Right lobe of liver (tissue), 4 donors: ENCODE results near the gene FASTKD3.

Source experiments
- POLR2A ChIP-seq: fragments of 450-650 bp; IDR thresholded peaks from one replicate; pipeline ENCODE4 v1.6.1; 2017; ENCODE audit warnings: antibody characterized with exemption, mild to moderate bottlenecking
- TF ChIP-seq, protein P1 (sequence below), 4 donors: fragments of 200-600 bp in 3 of 4; fragments of 450-650 bp in 1 of 4; IDR thresholded peaks; one replicate each; pipeline versions ENCODE4 v1.5.1 to v1.8.0; 2016 to 2022; ENCODE audit warnings: antibody characterized with exemption in 4 of 4, mild to moderate bottlenecking in 2 of 4
- donor health status: DM: no; HTN: no; CAD: no.
- donor health status: DM: no; HTN: no; CAD: no.
- donor health status: DM: no; HTN: yes; CAD: no.

- TF ChIP-seq, protein P1, sequence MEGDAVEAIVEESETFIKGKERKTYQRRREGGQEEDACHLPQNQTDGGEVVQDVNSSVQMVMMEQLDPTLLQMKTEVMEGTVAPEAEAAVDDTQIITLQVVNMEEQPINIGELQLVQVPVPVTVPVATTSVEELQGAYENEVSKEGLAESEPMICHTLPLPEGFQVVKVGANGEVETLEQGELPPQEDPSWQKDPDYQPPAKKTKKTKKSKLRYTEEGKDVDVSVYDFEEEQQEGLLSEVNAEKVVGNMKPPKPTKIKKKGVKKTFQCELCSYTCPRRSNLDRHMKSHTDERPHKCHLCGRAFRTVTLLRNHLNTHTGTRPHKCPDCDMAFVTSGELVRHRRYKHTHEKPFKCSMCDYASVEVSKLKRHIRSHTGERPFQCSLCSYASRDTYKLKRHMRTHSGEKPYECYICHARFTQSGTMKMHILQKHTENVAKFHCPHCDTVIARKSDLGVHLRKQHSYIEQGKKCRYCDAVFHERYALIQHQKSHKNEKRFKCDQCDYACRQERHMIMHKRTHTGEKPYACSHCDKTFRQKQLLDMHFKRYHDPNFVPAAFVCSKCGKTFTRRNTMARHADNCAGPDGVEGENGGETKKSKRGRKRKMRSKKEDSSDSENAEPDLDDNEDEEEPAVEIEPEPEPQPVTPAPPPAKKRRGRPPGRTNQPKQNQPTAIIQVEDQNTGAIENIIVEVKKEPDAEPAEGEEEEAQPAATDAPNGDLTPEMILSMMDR (IDR thresholded peaks at IDR 0.05), result no peak
- TF ChIP-seq POLR2A, result no peak
Observed at GRCh38 chr5:7866196-7866595, 2.6 kb downstream of the FASTKD3 start.
